CD4-positive, alpha-beta T cell treated with Interleukin-6 at 100 ng/mL for 8 hours (primary cell): Measurements from ENCODE around the gene ZNF496.
"Not testable (repeated sequence)": the region's sequence is repeated elsewhere in the genome, so short reads cannot be mapped to it uniquely, and the experiment has no call there.

Source experiments
- DNase-seq: peaks from one replicate; pipeline ENCODE4 v3.0.0-alpha.2; 2020; ENCODE audit warnings: mixed read lengths, low spot score

ZNF496 gene

GRCh38 chr1:247291833-247292561, 39.7 kb downstream of the ZNF496 start:
- no peak for DNase-seq

- no peak for DNase-seq
These were observed 40.5 kb downstream of the ZNF496 start for GRCh38 chr1:247291161-247291560.

- no peak for DNase-seq
These were observed 41.1 kb downstream of the ZNF496 start for GRCh38 chr1:247290576-247290975.

DNA sequence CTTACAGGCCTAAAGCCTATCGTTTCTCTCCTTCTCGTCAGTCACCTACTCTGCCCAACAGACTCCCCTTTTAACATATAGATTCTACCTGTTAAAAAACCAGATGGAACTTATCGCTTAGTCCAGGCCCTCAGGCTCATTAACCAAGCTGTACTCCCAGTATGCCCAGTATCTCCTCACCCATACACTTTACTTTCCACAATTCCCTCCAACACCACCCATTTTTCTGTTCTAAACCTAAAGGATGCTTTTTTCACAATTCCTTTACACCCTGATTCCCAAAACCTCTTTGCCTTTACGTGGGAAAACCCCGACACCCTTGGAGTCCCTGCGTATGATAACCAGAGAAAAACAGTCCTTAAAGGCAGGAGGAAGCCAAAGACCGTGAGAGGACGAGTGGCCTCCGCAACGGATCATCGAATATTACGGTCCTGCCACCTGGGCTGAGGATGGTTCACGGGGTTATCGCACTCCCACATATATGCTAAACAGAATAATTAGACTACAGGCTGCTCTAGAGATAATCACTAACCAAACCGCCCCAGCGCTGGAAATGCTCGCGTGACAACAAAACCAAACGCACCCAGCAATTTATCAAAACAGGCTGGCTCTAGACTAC, 42.3 kb downstream of the ZNF496 start:
- DNase-seq: not testable (repeated sequence)

GRCh38 chr1:247288341-247288740, 43.3 kb downstream of the ZNF496 start:
- no peak for DNase-seq

- no peak for DNase-seq
These were observed 44.2 kb downstream of the ZNF496 start for GRCh38 chr1:247287460-247287859.

DNA sequence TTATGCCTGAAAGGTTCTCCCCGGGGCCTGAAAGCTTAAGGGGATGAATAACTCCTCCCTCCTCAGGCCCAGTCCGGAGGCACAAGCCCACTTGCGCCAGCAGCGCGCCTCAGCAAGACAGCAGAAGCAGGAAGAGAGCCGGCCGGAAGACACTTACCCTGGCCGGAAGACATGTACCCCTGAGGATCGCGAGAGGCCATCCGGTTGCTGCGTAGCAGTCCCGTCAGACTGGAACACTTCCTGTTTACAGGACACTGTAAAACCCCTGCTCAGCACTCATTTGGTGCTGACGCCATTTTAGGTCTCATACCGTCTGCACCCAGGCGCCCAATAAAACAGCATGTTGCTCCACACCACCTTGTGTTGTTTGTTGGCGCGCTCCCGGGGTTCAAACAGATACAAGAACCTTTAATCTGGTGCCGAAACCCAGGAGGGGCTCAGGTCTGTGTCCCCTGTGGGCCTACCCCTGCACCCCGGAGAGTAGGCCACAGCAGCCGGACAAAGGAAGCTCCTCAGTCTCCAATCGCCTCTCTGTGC, 45.5 kb downstream of the ZNF496 start:
- DNase-seq: no peak

GRCh38 chr1:247281001-247281574, 50.6 kb downstream of the ZNF496 start:
- DNase-seq: no peak

DNA sequence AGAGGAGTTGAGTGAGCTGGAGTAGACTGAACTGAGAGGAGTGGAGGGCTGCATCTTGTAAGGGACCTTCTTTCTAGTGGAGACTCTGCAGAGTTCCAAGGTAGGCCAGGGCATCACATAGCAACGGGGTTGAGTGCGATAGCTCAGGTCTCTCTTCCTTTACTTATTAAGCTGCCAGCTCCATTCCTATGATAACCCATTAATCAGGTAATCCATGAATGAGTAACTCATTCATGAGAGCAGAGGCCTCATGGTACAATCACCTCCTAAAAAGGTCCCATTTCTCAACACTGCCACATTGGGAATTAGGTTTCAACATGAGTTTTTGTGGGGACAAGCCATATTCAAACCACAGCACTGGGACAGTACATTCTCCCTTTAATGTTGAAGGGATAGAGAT, 54.5 kb downstream of the ZNF496 start:
- no peak for DNase-seq

DNA sequence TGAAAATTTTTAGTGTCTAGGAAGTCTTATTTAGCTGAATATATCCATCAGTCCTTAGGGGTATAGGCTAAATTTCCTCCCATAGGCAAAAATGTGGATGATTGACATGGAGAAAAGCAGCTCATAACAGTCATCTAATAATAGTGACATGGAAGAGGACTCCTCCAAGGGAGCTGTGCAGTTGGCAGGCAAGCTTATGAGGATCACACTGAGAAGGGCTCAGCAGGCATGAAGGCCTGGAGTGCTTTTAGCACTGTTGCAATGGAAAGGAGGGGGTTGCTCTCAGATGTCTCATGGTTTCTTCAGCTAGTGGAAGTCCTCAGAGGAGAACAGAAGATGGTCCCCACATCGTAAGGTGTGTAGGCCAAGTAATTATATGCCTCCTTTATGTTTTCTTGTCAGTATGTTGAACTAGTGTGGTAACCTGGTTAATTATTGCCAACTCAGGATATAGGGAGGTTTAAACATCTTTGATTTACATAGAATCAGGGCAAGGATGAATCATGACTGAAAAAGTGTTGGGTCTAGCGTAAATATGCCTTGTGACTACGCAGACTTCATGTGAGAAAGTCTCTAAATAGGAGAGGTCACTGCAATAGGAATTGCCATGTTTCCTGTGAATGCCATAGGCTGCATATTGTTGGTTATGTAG, 56.9 kb downstream of the ZNF496 start:
- DNase-seq: no peak

DNA sequence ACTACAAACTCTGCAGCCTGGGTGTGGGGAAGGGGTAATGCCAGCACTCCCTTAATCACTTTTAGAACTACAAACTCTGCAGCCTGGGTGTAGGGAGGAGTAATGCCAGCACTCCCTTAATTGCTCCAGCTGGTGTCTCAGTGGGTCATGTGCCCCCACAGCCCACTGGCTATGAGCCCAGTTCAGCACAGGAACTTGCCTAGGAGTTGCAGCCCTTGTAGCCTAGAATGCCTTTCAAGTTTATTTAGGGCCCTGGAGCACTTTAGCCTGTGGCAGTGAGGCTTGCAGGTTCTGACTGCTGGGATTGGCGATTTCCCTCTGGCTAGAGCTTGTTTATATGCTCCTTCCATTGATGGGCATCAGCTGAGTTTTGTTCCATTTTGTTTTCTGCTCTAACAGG, 58.7 kb downstream of the ZNF496 start:
- DNase-seq: no peak

DNA sequence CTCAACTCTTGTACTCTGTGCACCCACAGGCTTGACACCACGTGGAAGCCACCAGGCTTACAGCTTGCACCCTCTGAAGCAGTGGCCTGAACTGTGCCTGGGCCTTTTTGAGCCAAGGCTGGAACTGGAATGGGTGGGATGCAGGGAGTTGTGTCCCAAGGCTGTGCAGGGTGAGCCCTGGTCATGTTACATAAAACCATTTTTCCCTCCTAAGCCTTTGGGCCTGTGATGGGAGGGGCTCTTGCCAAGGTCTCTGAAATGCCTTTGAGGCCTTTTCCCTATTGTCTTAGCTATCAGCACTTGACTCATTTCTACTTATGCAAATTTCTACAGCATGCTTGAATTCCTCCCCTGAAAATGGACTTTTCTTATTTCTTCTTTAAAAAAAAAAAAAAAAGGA, 61.7 kb downstream of the ZNF496 start:
- no peak for DNase-seq

DNA sequence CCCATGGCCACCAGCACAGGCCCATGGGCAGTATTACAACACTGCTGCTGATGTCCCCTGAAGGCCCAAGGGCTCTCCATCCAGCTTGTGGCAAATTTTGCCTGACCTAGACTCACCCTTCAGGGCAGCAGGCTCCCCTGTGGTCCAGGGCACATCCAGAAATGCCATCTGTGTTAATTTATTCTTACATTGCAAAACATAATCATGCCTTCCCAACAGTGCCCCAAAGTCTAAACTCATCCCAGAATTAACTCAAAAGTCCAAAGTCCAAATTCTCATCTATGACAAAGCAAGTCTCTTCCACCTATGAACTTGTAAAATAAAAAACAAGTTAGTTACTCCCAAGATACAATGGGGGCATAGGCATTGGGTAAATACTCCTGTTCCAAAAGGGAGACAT, 62.5 kb downstream of the ZNF496 start:
- no peak for DNase-seq

DNA sequence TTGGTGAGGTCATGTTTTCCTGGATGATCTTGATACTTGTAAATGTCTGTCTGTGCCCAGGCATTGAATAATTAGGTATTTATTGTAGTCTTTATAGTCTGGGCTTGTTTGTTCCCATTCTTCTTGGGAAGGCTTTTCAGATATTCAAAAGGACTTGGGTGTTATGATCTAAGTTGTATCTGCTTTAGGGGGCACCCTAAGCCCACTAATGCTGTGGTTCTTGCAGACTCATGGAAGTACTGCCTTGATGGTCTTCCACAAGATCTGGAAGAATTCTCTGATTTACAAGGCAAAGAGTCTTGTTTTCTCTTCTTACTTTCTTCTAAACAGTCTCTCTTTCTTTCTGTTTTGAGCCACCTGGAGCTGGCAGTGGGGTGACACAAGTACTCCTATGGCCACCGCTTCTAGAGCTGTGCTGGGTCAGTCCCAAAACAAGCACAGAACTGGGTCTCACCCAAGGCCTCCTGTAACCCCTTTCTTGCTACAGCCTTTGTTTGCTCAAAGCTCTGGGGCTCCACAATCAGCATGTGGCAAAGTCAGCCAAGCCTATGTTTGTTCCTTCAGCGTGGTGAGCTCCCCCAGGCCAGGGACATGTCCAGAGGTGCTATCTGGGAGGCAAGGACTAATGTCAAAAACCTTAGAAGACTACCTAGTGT, 63.1 kb downstream of the ZNF496 start:
- no peak for DNase-seq

DNA sequence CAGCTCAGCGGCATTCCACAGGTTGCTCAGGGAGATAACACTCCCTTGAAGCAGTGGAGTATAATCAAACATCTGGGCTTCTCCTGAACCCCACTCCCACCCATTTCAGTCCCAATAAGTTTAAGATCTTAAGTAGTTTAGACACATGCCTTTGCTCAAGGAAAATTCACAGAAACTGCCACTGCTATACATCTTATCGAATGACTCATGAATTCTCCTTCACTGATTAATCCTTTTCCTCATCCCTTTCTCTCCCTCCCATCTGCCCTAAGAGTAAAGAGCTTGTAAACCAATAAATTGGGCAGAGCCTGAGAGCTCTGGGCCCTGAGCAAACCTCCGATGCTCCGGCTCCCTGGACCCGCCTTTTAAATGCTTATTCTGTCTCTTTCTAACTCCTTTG, 65.6 kb downstream of the ZNF496 start:
- DNase-seq: no peak

GRCh38 chr1:247255772-247256171, 75.9 kb downstream of the ZNF496 start, which contains the start of gene VN1R5:
Gene VN1R5, plus strand, starts transcription at chr1:247256072.
- not testable (repeated sequence) for DNase-seq

DNA sequence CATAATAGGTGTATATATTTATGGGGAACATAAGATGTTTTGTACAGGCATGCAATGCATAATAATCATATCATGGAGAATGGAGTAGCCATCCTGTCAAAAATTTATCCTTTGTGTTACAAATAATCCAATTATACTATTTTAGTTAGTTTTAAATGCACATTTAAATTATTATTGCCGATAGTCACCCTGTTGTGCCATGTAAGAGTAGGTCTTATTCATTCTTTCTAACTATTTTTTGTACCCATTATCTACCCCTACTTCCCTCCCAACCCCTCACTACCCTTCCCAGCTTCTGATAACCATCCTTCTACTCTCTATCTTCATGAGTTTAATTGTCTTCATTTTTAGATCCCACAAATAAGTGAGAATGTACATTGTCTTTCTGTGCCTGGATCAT, 84.1 kb downstream of the ZNF496 start:
- no peak for DNase-seq
